GM12801 (cell line): ENCODE results near the gene ELOA.

ENCODE experiments used
- TF ChIP-seq, protein P1 (sequence below): IDR thresholded peaks from one replicate; pipeline ENCODE4 v1.5.1; 2011; ENCODE audit warnings: control low read depth; ENCODE audit not compliant: insufficient read length; ENCODE audit errors: extremely low read depth

ELOA gene

DNA sequence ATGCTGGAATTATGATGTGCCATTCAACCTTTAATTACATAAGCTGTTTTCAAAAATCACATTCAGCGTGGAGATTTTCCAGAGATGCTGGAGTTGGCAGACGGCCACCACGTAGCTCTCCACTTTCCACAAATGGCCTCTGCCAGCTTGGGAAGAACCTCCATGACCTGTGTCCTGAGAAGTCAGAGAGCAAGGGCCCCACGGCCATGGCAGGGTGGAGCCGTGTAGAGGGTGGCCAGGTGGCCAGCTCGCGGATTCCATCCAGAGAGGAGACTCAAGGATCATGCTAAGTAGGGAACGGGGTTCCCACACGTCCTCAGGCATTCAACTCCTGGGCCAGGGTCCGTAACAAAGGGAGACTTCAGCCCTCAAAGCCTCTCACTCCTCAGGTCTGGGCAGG is 58.6 kb downstream of the ELOA start:
- TF ChIP-seq, protein P1, sequence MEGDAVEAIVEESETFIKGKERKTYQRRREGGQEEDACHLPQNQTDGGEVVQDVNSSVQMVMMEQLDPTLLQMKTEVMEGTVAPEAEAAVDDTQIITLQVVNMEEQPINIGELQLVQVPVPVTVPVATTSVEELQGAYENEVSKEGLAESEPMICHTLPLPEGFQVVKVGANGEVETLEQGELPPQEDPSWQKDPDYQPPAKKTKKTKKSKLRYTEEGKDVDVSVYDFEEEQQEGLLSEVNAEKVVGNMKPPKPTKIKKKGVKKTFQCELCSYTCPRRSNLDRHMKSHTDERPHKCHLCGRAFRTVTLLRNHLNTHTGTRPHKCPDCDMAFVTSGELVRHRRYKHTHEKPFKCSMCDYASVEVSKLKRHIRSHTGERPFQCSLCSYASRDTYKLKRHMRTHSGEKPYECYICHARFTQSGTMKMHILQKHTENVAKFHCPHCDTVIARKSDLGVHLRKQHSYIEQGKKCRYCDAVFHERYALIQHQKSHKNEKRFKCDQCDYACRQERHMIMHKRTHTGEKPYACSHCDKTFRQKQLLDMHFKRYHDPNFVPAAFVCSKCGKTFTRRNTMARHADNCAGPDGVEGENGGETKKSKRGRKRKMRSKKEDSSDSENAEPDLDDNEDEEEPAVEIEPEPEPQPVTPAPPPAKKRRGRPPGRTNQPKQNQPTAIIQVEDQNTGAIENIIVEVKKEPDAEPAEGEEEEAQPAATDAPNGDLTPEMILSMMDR = no peak

DNA sequence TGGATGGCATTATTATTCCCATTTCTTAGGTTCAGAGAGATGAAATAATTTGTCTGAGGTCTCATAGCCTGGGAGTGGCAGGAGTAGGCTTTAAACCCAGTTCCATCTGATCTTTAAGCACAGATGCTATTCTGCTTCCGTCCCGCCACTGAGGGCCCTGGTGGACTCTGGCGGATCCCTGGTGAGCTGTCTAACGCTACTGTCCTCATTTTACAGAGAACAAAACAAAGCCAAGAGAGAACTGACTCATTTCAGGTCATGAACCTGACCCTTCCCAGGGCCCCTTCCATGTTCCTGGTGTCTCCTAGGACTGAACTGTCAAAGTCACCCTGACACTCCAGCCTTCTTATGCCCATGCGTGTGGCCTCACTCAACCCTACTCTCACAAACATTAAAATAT is 60.4 kb downstream of the ELOA start:
- TF ChIP-seq, protein P1 = no peak

DNA sequence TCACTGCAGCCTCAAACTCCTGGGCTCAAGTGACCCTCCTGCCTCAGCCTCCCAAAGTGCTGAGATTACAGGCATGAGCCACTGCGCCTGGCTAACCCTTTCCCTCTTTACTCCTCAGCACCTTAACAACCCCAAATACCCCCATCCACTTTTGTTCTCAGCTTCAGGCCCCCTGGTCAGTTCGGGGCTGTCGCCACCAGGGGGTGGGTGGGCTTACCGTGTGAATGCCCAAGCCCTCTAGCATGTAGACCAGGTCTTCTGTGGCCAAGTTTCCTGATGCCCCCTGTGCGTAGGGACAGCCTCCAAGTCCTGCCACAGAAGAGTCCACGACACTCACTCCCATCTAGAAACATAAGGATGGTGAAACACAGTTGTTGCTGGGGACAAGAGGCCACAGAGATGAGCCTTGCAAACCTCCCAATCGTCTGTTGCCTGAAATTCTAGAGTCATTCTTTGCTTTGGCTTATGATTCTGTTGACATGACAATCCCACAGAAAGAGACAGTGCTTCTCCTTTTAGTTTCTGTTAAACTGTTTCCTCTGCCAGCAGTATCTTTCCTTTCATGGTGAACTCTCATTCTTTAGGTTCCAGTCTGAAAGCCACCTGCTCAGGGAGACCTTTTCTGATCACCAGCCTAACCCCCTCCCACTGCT is 61.0 kb downstream of the ELOA start:
- TF ChIP-seq, protein P1 = no peak

DNA sequence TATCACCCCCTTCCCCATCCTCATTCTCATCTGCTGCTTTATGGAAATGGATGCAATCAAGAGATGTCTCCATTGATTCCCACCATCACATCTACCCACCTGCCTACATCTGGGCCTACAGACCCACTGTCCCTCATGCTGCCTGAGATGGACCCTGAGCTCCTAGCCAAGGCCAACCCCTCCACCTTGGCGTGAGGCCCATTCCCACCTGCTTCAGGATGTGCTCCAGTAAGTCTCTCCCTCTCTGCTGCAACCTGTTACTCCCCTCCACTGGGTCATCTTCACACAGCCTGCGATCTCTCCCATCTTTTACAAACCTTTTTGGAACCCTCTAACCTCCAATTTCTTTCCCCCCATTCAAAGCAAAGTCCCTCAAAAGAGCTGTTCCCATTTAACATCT is 61.8 kb downstream of the ELOA start:
- TF ChIP-seq, protein P1 = no peak

DNA sequence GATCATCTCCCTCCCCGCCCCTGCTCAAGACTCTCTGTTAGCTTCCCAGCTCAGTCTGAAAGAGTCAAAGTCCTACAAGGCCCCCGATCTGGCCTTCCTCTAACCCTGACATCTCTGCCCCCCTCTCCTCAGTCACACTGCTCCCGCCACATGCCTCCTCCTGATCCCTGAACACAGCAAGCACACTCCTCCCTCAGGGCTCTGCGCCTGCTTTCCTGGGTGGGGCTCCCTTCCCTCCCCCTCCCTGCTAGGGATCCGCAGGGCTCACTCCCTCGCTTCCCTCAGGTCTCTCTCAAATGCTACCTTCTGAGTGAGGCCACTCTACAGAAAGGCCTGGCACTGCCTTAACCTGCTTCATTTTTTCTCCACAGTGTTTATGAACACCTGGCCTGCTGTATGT is 63.0 kb downstream of the ELOA start:
- TF ChIP-seq, protein P1 = no peak

DNA sequence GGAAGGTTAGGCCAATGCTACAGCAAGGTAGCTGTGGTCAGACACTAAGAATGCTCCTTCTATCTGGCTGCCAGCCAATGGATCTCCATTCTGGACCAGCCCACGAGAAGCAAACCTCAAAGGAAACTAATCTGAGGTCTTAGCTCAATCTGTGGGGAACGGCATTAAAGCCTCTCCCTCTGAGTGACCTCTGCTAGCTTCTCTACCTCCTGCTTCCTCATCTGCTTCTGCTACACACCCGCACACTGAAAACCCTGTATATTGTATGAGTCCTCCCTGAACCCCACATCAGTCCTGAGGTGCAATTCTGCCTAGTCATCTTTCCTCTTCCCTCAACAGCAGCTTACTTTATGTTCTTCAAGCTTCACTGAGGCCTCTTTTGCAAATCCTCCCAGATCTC is 64.2 kb downstream of the ELOA start:
- TF ChIP-seq, protein P1 = no peak

DNA sequence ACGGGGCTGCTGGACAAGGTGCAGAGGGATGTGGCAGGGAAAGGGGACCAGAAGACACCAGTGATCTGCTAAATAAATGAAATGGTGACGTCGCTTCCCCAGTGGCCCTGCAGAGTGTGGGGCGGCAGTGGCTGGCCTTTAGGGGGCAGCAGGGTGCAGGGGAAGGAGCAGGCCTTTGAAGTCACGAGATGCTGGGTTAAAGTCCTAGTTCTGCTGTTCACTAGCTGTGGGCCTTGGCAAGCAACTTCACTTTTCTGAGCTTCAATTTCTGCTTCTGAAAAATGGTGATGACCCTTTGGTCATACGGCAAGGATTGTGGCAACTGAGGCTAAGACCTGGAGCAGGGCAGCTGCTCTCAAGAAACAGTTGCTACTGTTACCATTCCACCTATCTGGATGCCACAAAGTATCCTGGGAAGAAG is 66.5 kb downstream of the ELOA start:
- TF ChIP-seq, protein P1 = peak; percentile 65
